Hepatocyte (in vitro differentiated cells): ENCODE data around the gene RIMBP2. TPM values are rescaled to one million over a fixed set of nuclear protein-coding genes. Genes with fewer than 3 reads are reported as not detected.

Experiments used
- DNase-seq: peaks from one replicate; pipeline ENCODE4 v3.0.0-alpha.2; 2016; ENCODE audit warnings: low spot score
- H2AFZ ChIP-seq: fragments of 200-600 bp; sonication (generic); 2 replicates; pipeline ENCODE4 v1.6.0; 2016; ENCODE audit warnings: antibody characterized with exemption, mild to moderate bottlenecking
- H3K27ac ChIP-seq: fragments of 200-600 bp; sonication (generic); 2 replicates; pipeline ENCODE4 v1.5.1; 2016; ENCODE audit warnings: mild to moderate bottlenecking
- H3K27me3 ChIP-seq: fragments of 200-600 bp; sonication (generic); 2 replicates; pipeline ENCODE4 v1.6.1; 2016
- H3K36me3 ChIP-seq: fragments of 200-600 bp; sonication (generic); replicated peaks from 2 replicates; pipeline ENCODE4 v1.5.1; 2016; ENCODE audit warnings: low read depth; ENCODE audit not compliant: insufficient read depth
- H3K4me1 ChIP-seq: fragments of 200-600 bp; sonication (generic); 2 replicates; pipeline ENCODE4 v1.5.1; 2016; ENCODE audit warnings: mild to moderate bottlenecking, moderate library complexity; ENCODE audit not compliant: insufficient read depth
- H3K4me2 ChIP-seq: fragments of 200-600 bp; sonication (generic); 2 replicates; pipeline ENCODE4 v1.6.0; 2016
- H3K4me3 ChIP-seq: fragments of 200-600 bp; sonication (generic); 2 replicates; pipeline ENCODE4 v1.5.1; 2016; ENCODE audit warnings: mild to moderate bottlenecking
- H3K79me2 ChIP-seq: fragments of 200-600 bp; sonication (generic); 2 replicates; pipeline ENCODE4 v1.6.0; 2017; ENCODE audit warnings: mild to moderate bottlenecking
- H3K9me2 ChIP-seq: fragments of 200-600 bp; sonication (generic); replicated peaks from 2 replicates; pipeline ENCODE4 v1.6.0; 2017; ENCODE audit warnings: mild to moderate bottlenecking; ENCODE audit not compliant: insufficient read depth
- H3K9me3 ChIP-seq: fragments of 200-600 bp; sonication (generic); 2 replicates; pipeline ENCODE4 v1.5.1; 2016; ENCODE audit warnings: low read depth, mild to moderate bottlenecking
- H4K20me1 ChIP-seq: fragments of 200-600 bp; sonication (generic); 2 replicates; pipeline ENCODE4 v1.6.0; 2016; ENCODE audit warnings: mild to moderate bottlenecking; ENCODE audit not compliant: insufficient read depth, poor library complexity, severe bottlenecking
- EZH2 ChIP-seq: fragments of 200-600 bp; sonication (generic); IDR thresholded peaks from 2 replicates; pipeline ENCODE4 v1.6.1; 2016; ENCODE audit warnings: antibody characterized with exemption, mild to moderate bottlenecking, borderline replicate concordance
- EZH2phosphoT487 ChIP-seq: fragments of 200-600 bp; sonication (generic); IDR thresholded peaks from one replicate; pipeline ENCODE4 v1.6.1; 2018; ENCODE audit warnings: antibody characterized with exemption, mild to moderate bottlenecking, low read depth, moderate library complexity; ENCODE audit not compliant: unreplicated experiment, severe bottlenecking
- WGBS: methylation state at CpG from one replicate; pipeline ENCODE4 v1.1.6; 2016; ENCODE audit warnings: low lambda C conversion rate; ENCODE audit errors: missing lambda C conversion rate; 5-methylcytosine and 5-hydroxymethylcytosine counted together
- polyA plus RNA-seq: library from polyadenylated mRNA; unstranded; fragments of >200 nt; fragmentation: Nextera tagmentation; extraction: Ambion mirVana; gene quantifications from 2 replicates; pipeline ENCODE4 v1.2.1, GENCODE V29; 2016
- total RNA-seq: library from RNA; depleted of rRNA; stranded (reverse); fragments of >200 nt; gene quantifications from 2 replicates; pipeline ENCODE4 v1.2.3, GENCODE V29; 2014
- TF ChIP-seq, protein P1 (sequence below): fragments of 200-600 bp; sonication (generic); IDR thresholded peaks from 2 replicates; pipeline ENCODE4 v1.5.1; 2016; ENCODE audit warnings: antibody characterized with exemption, mild to moderate bottlenecking; ENCODE audit not compliant: poor library complexity

RIMBP2 gene
- total and polyA plus RNA-seq, 2 experiments from 2014 or later, result 2.5 to 4.4 TPM

DNA sequence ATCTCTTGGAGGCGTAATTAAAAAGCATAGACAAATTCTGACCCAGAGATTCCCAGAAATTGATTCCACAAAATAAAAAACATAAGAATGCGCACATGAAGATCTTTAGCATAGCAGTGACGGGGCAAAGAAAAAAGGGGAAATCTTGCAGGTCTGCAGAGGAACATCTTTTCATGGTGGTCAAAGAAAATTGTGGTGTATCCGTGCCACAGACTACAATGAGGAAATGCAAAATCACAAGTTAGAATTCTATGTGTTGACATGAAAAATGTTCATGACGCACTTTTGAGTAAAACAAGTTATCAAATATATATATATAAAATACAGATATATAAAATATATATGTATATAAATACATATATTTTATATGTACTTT is 101.6 kb downstream of the RIMBP2 start:
- Histone ChIP-seq H3K4me2 (no peak overlapping the region), H4K20me1 (no peaks in the 10 kb centered on the region), H3K4me3 (no peak overlapping the region), H3K4me1 (no peaks in the 10 kb centered on the region), H3K27me3 (no peaks in the 10 kb centered on the region), H2AFZ (no peak overlapping the region), H3K27ac (no peak overlapping the region), H3K79me2 (no peaks in the 10 kb centered on the region), H3K9me3 (no peaks in the 10 kb centered on the region), H3K9me2 (no peaks in the 10 kb centered on the region), H3K36me3 (no peaks in the 10 kb centered on the region)
- 94% methylated on average over 5 of the region's 5 CpGs for WGBS
- TF ChIP-seq, protein P1, sequence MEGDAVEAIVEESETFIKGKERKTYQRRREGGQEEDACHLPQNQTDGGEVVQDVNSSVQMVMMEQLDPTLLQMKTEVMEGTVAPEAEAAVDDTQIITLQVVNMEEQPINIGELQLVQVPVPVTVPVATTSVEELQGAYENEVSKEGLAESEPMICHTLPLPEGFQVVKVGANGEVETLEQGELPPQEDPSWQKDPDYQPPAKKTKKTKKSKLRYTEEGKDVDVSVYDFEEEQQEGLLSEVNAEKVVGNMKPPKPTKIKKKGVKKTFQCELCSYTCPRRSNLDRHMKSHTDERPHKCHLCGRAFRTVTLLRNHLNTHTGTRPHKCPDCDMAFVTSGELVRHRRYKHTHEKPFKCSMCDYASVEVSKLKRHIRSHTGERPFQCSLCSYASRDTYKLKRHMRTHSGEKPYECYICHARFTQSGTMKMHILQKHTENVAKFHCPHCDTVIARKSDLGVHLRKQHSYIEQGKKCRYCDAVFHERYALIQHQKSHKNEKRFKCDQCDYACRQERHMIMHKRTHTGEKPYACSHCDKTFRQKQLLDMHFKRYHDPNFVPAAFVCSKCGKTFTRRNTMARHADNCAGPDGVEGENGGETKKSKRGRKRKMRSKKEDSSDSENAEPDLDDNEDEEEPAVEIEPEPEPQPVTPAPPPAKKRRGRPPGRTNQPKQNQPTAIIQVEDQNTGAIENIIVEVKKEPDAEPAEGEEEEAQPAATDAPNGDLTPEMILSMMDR, result no peak
- TF ChIP-seq EZH2phosphoT487 (no peak), EZH2 (no peak)
- DNase-seq, result no peak

DNA sequence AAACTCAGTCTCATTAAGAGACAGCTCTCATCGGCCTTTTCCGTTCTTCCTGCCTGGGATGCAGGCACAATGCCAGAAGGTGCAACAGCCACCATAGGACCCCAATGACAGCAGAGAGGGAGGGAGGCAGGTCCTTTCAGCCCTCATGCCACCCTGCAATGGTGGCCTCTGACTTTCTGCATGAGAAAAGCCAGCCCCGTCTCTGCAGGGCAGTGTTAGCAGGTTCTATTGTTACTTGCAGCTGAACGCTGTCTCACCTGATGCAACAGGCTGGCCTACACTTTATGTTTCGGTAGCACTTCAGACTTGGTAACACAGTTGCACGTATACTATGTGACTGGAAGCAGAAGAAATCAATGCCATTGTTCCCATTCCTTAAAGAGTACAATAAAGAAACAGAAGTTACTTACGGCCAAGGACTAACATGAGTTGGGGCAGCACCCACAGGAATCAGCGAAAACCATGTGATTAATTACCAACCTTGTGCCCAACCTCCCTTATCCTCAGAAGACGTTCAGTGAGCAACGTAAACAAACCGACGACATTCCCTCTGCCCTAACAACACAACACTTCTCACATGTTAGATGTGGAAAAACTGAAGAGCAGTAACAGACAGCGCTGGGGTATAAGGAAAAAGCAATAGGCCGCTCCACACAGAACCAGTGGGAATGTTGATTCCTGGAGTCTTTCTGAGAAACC is 102.1 kb downstream of the RIMBP2 start:
- H3K27me3 ChIP-seq, result no peaks in the 10 kb centered on the region
- H3K4me1 ChIP-seq, result no peaks in the 10 kb centered on the region
- H3K4me2 ChIP-seq, result no peak overlapping the region
- no peak overlapping the region for H2AFZ ChIP-seq
- 86% methylated on average over 14 of the region's 14 CpGs for WGBS
- no peaks in the 10 kb centered on the region for H3K79me2 ChIP-seq
- H3K9me3 ChIP-seq, result no peaks in the 10 kb centered on the region
- no peaks in the 10 kb centered on the region for H3K9me2 ChIP-seq
- TF ChIP-seq, protein P1, result no peak
- no peak for TF ChIP-seq EZH2
- no peak for TF ChIP-seq EZH2phosphoT487
- no peaks in the 10 kb centered on the region for H4K20me1 ChIP-seq
- no peak overlapping the region for H3K4me3 ChIP-seq
- DNase-seq, result no peak
- no peaks in the 10 kb centered on the region for H3K36me3 ChIP-seq
- no peak overlapping the region for H3K27ac ChIP-seq

DNA sequence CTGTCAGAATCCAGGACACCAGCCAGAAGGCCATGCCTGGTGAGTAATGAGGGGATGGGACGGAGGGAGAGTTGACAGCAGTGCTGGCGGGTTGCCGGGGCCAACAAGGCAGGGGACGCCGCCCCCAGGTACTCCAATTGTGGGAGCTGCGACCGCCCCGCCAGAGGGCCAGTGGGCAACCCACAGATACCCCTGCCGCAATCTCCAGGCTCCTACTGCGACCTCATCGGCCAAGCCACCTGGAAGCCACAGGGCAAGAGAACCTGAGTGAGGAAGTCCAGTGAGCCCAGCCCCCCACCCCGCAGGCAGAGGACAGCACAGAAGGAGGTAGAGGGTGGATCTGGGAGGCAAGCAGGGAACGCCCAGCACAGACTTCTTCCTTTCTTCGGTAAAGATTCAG is 103.0 kb downstream of the RIMBP2 start:
- H3K4me1 ChIP-seq, result no peaks in the 10 kb centered on the region
- WGBS, result 92% methylated on average over 14 of the region's 14 CpGs
- H3K4me2 ChIP-seq, result no peak overlapping the region
- H3K27ac ChIP-seq, result no peak overlapping the region
- no peaks in the 10 kb centered on the region for H3K27me3 ChIP-seq
- TF ChIP-seq EZH2, result no peak
- TF ChIP-seq, protein P1, result no peak
- TF ChIP-seq EZH2phosphoT487, result no peak
- no peak overlapping the region for H3K4me3 ChIP-seq
- H4K20me1 ChIP-seq, result no peaks in the 10 kb centered on the region
- no peaks in the 10 kb centered on the region for H3K79me2 ChIP-seq
- no peak overlapping the region for H2AFZ ChIP-seq
- H3K9me3 ChIP-seq, result no peaks in the 10 kb centered on the region
- H3K9me2 ChIP-seq, result no peaks in the 10 kb centered on the region
- no peak for DNase-seq
- no peaks in the 10 kb centered on the region for H3K36me3 ChIP-seq
